Heart left ventricle (tissue), 16 donors: ENCODE measurements around the gene DRC3. TPM values are rescaled to one million over a fixed set of nuclear protein-coding genes. Genes with fewer than 3 reads are reported as not detected.
A peak's percentile ranks its signal among the peaks of the same experiment; 100 is the strongest.

Experiments used
- ATAC-seq, 4 donors: fragments of 200-7000 bp; cut with Tn5 transposase; one replicate each; pipeline ENCODE4 v1.9.1; 2020 to 2022; ENCODE audit warnings: moderate library complexity in 4 of 4, mild to moderate bottlenecking in 3 of 4, moderate number of reproducible peaks in 1 of 4
- DNase-seq, 5 donors: peaks; one replicate each; pipeline ENCODE4 v3.0.0-alpha.2; 2020
- H3K27ac ChIP-seq, 12 donors: fragments of 200-600 bp; sonication (generic) in 4 of 12; one replicate each; pipeline versions ENCODE4 v1.5.0 to v1.8.0; 2016 to 2022; ENCODE audit warnings: mild to moderate bottlenecking in 2 of 12
- H3K27me3 ChIP-seq, 9 donors: fragments of 200-600 bp; sonication (generic) in 2 of 9; one replicate each; pipeline versions ENCODE4 v1.5.1 to v1.8.0; 2016 to 2022; ENCODE audit warnings: mild to moderate bottlenecking in 3 of 9
- H3K36me3 ChIP-seq, 9 donors: fragments of 200-600 bp; sonication (generic) in 2 of 9; one replicate each; pipeline versions ENCODE4 v1.5.0 to v1.8.0; 2018 to 2022; ENCODE audit warnings: mild to moderate bottlenecking in 2 of 9
- H3K4me1 ChIP-seq, 12 donors: fragments of 200-600 bp; sonication (generic) in 4 of 12; one replicate each; pipeline versions ENCODE4 v1.5.0 to v1.8.0; 2016 to 2022; ENCODE audit warnings: mild to moderate bottlenecking in 3 of 12
- H3K4me3 ChIP-seq, 12 donors: fragments of 200-600 bp; sonication (generic) in 4 of 12; one replicate each; pipeline versions ENCODE4 v1.5.0 to v1.8.0; 2017 to 2022; ENCODE audit warnings: mild to moderate bottlenecking in 9 of 12, moderate library complexity in 4 of 12
- H3K9me3 ChIP-seq, 12 donors: fragments of 200-600 bp; sonication (generic) in 4 of 12; one replicate each; pipeline versions ENCODE4 v1.5.0 to v1.8.0; 2016 to 2022; ENCODE audit warnings: mild to moderate bottlenecking in 1 of 12
- POLR2A ChIP-seq, 2 donors: fragments of 450-650 bp; IDR thresholded peaks; one replicate each; pipeline ENCODE4 v1.6.1; 2017; ENCODE audit warnings: antibody characterized with exemption in 2 of 2, mild to moderate bottlenecking in 2 of 2, moderate library complexity in 2 of 2
- WGBS, 4 donors: extraction: QIAGEN DNeasy Blood & Tissue Kit in 2 of 4; methylation state at CpG; one replicate each; pipeline versions ENCODE4 v1.1.5 to v1.1.7; 2013 to 2018; 5-methylcytosine and 5-hydroxymethylcytosine counted together
- intact Hi-C, 10 donors: fragments of 100-400 bp; cut with DNase I; formaldehyde crosslinking; loops; one replicate each; pipeline versions ENCODE4 v1.11.1 to v1.14.2; 2022
- polyA plus RNA-seq, 2 donors: library from polyadenylated mRNA; stranded (reverse); fragments of 200-250 nt; gene quantifications; one replicate each; pipeline ENCODE4 v1.2.3, GENCODE V29; 2013
- total RNA-seq, 9 donors: library from RNA; depleted of rRNA in 2 of 9; stranded (reverse); fragments of >200 nt in 2 of 9; fragmentation: NEBNext Ultra II Directional in 3 of 9; extraction: Animal tissue kit (Norgen Biotek cat#: 25700) in 3 of 9; gene quantifications; one replicate each; pipeline versions ENCODE4 v1.1.0 to v1.2.4, GENCODE V29; 2016 to 2023
- TF ChIP-seq, protein P1 (sequence below), 12 donors: fragments of 200-600 bp; sonication (generic) in 4 of 12; IDR thresholded peaks; one replicate each; pipeline versions ENCODE4 v1.5.0 to v1.8.0; 2018 to 2022; ENCODE audit warnings: antibody characterized with exemption in 12 of 12, mild to moderate bottlenecking in 5 of 12
- donor health status: ischemic (EF 13 %, LVEDD 7.1; RV severe dilation, severe dysfunction).
- donor health status: healthy with polysubstance abuse.
- donor health status: DM: no; HTN: yes; CAD: no.
- donor health status: DM: no; HTN: no; CAD: no.
- donor health status: ischemic (EF 25% LVEDD 6.9; RV normal size, moderate dysfunction).
- donor health status: ischemic (EF 25% LVEDD 5.7; RV mildly dilated, moderate dysfunction).
- donor health status: healthy.
- donor health status: DM: yes; HTN: yes; CAD: no.
- donor health status: ischemic (EF 35%, LVEDD 5.7; RV mildly dilated, moderate dysfunction).
- donor health status: nonischemic (EF 11% LVEDD 7.7; RV severe dilation, severe dysfunction).
- donor health status: DM: yes; HTN: yes; CAD: no.
- donor health status: PGD.
- donor health status: ischemic (EF 29% LVEDD 5.4; RV normal size, mild dysfunction).
- donor health status: nonischemic (EF 23%, LVEDD 6.1; RV moderate dilation, normal function).

The DRC3 gene
- total and polyA plus RNA-seq, 11 donors, result 0.42 to 3.7 (median 1.00) TPM

DNA sequence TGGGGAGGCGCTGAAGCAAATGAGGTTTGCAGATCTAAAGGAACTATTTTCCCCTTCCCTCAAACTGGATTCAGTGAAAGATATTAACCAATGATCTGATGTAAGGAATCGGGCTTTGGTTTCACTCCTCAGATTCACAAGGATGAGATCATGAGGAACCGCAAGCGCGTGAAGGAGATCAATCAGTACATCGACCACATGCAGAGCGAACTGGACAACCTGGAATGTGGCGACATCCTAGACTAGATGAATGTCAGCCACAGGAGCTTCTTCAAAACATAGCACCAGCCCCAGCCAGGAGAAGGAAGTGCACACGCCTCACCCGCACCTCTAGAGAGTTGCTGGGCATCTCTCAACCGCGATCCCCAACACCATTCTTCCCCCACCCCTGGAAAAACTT is 43.8 kb downstream of the DRC3 start:
- Histone ChIP-seq H3K4me1 (peaks cover 0 to 31% (median 18%) of the 10 kb centered on the region in 12 donors), H3K36me3 (peaks cover 0 to 43% (median 18%) of the 10 kb centered on the region in 9 donors), H3K27me3 (no peaks in the 10 kb centered on the region), H3K4me3 (no peak overlapping the region), H3K27ac (peak overlapping the region in 3 of 12 donors; percentile 77 to 90 (median 83)), H3K9me3 (no peaks in the 10 kb centered on the region)
- no peak for DNase-seq
- ATAC-seq, result no peak
- 86 to 97% (median 91%) methylated on average over 12 of the region's 12 CpGs for WGBS, 4 donors
- TF ChIP-seq, protein P1, sequence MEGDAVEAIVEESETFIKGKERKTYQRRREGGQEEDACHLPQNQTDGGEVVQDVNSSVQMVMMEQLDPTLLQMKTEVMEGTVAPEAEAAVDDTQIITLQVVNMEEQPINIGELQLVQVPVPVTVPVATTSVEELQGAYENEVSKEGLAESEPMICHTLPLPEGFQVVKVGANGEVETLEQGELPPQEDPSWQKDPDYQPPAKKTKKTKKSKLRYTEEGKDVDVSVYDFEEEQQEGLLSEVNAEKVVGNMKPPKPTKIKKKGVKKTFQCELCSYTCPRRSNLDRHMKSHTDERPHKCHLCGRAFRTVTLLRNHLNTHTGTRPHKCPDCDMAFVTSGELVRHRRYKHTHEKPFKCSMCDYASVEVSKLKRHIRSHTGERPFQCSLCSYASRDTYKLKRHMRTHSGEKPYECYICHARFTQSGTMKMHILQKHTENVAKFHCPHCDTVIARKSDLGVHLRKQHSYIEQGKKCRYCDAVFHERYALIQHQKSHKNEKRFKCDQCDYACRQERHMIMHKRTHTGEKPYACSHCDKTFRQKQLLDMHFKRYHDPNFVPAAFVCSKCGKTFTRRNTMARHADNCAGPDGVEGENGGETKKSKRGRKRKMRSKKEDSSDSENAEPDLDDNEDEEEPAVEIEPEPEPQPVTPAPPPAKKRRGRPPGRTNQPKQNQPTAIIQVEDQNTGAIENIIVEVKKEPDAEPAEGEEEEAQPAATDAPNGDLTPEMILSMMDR (IDR thresholded peaks at IDR 0.05), result no peak
- no peak for TF ChIP-seq POLR2A (IDR thresholded peaks at IDR 0.05)
- intact Hi-C loops, result no loop called here

DNA sequence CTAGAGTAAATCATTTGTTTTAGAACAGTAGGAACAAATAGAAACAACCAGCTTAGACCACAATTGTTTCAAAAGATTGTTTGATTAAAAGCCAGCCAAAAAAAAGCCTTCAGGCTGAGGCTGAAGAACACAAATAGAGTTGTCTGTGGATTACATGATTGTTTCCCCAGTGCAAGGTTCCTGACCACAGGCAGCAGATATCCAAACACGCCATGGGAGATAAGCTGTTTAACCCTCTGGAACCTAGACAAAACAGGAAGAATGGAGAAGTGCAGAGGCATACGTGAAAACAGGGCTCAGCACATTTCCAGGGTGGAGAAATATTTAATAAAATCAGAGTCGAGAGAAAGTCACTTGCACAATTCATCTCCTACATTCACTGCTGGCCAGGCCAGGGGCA is 45.3 kb downstream of the DRC3 start:
- H3K27me3 ChIP-seq, result no peaks in the 10 kb centered on the region
- H3K4me3 ChIP-seq, result no peak overlapping the region
- H3K4me1 ChIP-seq, result peaks cover 0 to 33% (median 18%) of the 10 kb centered on the region in 12 donors
- WGBS, 4 donors, result 36 to 44% (median 41%) methylated on average over 3 of the region's 3 CpGs
- intact Hi-C loops, result no loop called here
- peaks cover 0 to 47% (median 19%) of the 10 kb centered on the region in 9 donors for H3K36me3 ChIP-seq
- H3K9me3 ChIP-seq, result no peaks in the 10 kb centered on the region
- H3K27ac ChIP-seq, result peak overlapping the region in 10 of 12 donors; percentile 30 to 93 (median 78)
- ATAC-seq (peak; percentile 3 to 36 (median 23)), DNase-seq (no peak)
- TF ChIP-seq POLR2A (IDR thresholded peaks at IDR 0.05), result no peak
- TF ChIP-seq, protein P1 (IDR thresholded peaks at IDR 0.05), result no peak

DNA sequence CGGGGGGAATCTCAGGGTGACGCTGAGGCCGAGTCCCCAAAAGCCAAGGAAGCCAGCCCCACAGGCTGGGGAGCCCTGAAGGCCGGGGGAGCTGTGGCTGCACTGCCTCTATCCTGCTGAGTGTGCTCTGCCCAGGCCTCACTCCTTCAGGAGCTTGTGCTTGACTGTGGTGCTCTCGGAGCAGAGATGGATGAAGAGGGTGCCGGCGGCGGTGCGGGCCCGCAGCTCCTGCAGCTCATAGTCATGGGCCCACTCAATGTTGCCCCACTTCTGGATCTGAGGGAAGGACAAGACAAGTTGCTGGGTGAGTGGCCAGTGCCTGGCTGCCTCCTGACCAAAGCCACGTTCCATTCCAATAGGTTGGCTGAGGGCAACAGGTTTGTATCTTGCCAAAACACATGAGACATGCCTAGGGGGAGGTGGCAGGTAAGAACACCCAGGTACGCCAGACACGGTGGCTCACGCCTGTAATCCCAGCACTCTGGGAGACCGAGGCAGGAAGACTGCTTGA is 45.8 kb downstream of the DRC3 start:
- Histone ChIP-seq H3K4me3 (no peak overlapping the region), H3K27ac (peak overlapping the region in 9 of 12 donors; percentile 30 to 93 (median 78)), H3K4me1 (peaks cover 0 to 33% (median 18%) of the 10 kb centered on the region in 12 donors), H3K36me3 (peaks cover 0 to 43% (median 19%) of the 10 kb centered on the region in 9 donors), H3K27me3 (no peaks in the 10 kb centered on the region), H3K9me3 (no peaks in the 10 kb centered on the region)
- WGBS, 4 donors, result 87 to 90% (median 89%) methylated on average over 12 to 15 of the region's 15 CpGs
- intact Hi-C loops, result no loop called here
- ATAC-seq (peak in 2 of 4 donors; percentile 8 to 18), DNase-seq (no peak)
- TF ChIP-seq, protein P1 (IDR thresholded peaks at IDR 0.05), result no peak
- no peak for TF ChIP-seq POLR2A (IDR thresholded peaks at IDR 0.05)

DNA sequence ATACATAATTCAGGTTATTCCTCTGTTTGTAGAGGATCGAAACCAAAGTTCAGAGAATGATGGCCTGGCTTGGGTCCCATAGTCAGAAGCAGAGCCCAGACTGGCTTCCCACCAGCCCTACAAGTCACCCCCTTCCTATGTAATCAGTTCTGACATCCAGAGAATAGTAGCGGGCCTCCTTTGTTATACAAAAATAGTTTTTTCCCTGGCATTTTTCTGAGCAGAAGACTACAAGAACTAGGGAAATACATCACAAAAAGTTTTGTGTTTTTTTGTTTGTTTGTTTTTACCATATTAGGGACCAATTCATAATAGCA is 47.1 kb downstream of the DRC3 start:
- Histone ChIP-seq H3K4me1 (peaks cover 0 to 33% (median 18%) of the 10 kb centered on the region in 12 donors), H3K27me3 (no peaks in the 10 kb centered on the region), H3K36me3 (peaks cover 0 to 50% (median 20%) of the 10 kb centered on the region in 9 donors), H3K27ac (peak overlapping the region in 2 of 12 donors; percentile 34 to 45), H3K9me3 (no peaks in the 10 kb centered on the region), H3K4me3 (no peak overlapping the region)
- DNase-seq (no peak), ATAC-seq (no peak)
- TF ChIP-seq, protein P1 (IDR thresholded peaks at IDR 0.05), result no peak
- TF ChIP-seq POLR2A (IDR thresholded peaks at IDR 0.05), result no peak
- intact Hi-C loops, result no loop called here
- WGBS, 4 donors, result 66 to 77% (median 73%) methylated on average over 2 of the region's 2 CpGs
